GM12878 (cell line): Measurements from ENCODE around the gene MAP3K1.

ENCODE experiments used
- CEBPB ChIP-seq, 2 experiments: fragments of 150-350 bp in 1 of 2; IDR thresholded peaks; 2 replicates each; pipeline ENCODE4 v1.6.1; 2012 to 2014; ENCODE audit warnings: low read depth in 2 of 2, low read length in 2 of 2, borderline replicate concordance in 1 of 2, inconsistent platforms in 1 of 2
- CHD2 ChIP-seq: IDR thresholded peaks from 2 replicates; pipeline ENCODE4 v1.6.1; 2011; ENCODE audit warnings: low read depth, low read length, improper control_type of control experiment, borderline replicate concordance
- ETV6 ChIP-seq, 2 experiments: fragments of 450-650 bp in 1 of 2; IDR thresholded peaks in 1 of 2; conservative IDR thresholded peaks in 1 of 2; 2 replicates each; pipeline ENCODE4 v1.6.1; 2014; ENCODE audit warnings: antibody characterized with exemption in 1 of 2, borderline replicate concordance in 1 of 2, low read depth in 1 of 2, mild to moderate bottlenecking in 1 of 2, moderate library complexity in 1 of 2
- JUNB ChIP-seq: IDR thresholded peaks from 2 replicates; pipeline ENCODE4 v1.6.1; 2016; ENCODE audit warnings: antibody characterized with exemption, mild to moderate bottlenecking
- POLR2A ChIP-seq: IDR thresholded peaks from 2 replicates; pipeline ENCODE4 v1.6.1; 2011; ENCODE audit warnings: low read depth, mild to moderate bottlenecking, low read length
- POLR2AphosphoS5 ChIP-seq: IDR thresholded peaks from 2 replicates; pipeline ENCODE4 v1.6.1; 2011; ENCODE audit warnings: mild to moderate bottlenecking, low read length, inconsistent platforms
- RFX5 ChIP-seq: IDR thresholded peaks from 2 replicates; pipeline ENCODE4 v1.6.1; 2011; ENCODE audit warnings: low read depth, low read length, improper control_type of control experiment
- RUNX3 ChIP-seq: IDR thresholded peaks from 2 replicates; pipeline ENCODE4 v1.6.1; 2012; ENCODE audit warnings: low read length, inconsistent platforms
- SIN3A ChIP-seq: IDR thresholded peaks from 2 replicates; pipeline ENCODE4 v1.6.1; 2012; ENCODE audit warnings: low read depth, low read length, improper control_type of control experiment
- TAF1 ChIP-seq: IDR thresholded peaks from 2 replicates; pipeline ENCODE4 v1.6.1; 2011; ENCODE audit warnings: mild to moderate bottlenecking, low read depth, low read length, borderline replicate concordance
- TBL1XR1 ChIP-seq: IDR thresholded peaks from 2 replicates; pipeline ENCODE4 v1.6.1; 2012; ENCODE audit warnings: low read depth, low read length, improper control_type of control experiment
- TF ChIP-seq, protein P1 (sequence below): fragments of 450-650 bp; formaldehyde crosslinking; IDR thresholded peaks from 2 replicates; pipeline ENCODE4 v1.4.0; 2020; ENCODE audit warnings: mild to moderate bottlenecking, moderate library complexity
- TF ChIP-seq, protein P2 (sequence below): fragments of 450-650 bp; IDR thresholded peaks from 2 replicates; pipeline ENCODE4 v1.6.1; 2017; ENCODE audit warnings: mild to moderate bottlenecking, low read depth, inconsistent platforms; ENCODE audit not compliant: poor library complexity, severe bottlenecking
- TF ChIP-seq, protein P3 (sequence below), 3 experiments: IDR thresholded peaks in 2 of 3; conservative IDR thresholded peaks in 1 of 3; 2 replicates each; pipeline ENCODE4 v1.5.1; 2011; ENCODE audit warnings: low read depth in 3 of 3, low read length in 3 of 3, mild to moderate bottlenecking in 3 of 3, control low read depth in 2 of 3, moderate library complexity in 2 of 3, inconsistent platforms in 1 of 3, mixed read lengths in 1 of 3; ENCODE audit not compliant: control insufficient read depth in 2 of 3, insufficient read depth in 1 of 3; ENCODE audit errors: extremely low read depth in 1 of 3

DNA sequence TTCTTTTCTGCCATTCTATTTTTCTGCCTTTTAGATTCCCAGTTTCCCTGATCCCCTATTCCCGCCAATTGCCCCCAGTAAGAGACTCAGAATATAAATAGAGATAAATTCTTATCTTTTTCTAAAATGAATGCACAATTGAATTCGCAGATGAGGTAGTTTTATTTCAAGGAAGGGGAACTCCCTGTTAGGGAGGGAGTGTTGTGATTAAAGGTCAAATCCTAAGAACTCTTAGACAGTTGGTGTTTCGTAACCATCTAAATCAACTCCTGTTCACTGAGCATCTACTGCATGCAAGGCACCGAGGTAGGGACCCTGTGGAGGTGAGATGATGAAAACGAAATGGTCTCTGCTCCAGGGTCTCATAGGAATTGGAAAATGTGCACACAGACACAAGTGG is 7.7 kb upstream of the MAP3K1 start:
- no peak for TF ChIP-seq TAF1
- no peak for TF ChIP-seq SIN3A
- TF ChIP-seq, protein P1, sequence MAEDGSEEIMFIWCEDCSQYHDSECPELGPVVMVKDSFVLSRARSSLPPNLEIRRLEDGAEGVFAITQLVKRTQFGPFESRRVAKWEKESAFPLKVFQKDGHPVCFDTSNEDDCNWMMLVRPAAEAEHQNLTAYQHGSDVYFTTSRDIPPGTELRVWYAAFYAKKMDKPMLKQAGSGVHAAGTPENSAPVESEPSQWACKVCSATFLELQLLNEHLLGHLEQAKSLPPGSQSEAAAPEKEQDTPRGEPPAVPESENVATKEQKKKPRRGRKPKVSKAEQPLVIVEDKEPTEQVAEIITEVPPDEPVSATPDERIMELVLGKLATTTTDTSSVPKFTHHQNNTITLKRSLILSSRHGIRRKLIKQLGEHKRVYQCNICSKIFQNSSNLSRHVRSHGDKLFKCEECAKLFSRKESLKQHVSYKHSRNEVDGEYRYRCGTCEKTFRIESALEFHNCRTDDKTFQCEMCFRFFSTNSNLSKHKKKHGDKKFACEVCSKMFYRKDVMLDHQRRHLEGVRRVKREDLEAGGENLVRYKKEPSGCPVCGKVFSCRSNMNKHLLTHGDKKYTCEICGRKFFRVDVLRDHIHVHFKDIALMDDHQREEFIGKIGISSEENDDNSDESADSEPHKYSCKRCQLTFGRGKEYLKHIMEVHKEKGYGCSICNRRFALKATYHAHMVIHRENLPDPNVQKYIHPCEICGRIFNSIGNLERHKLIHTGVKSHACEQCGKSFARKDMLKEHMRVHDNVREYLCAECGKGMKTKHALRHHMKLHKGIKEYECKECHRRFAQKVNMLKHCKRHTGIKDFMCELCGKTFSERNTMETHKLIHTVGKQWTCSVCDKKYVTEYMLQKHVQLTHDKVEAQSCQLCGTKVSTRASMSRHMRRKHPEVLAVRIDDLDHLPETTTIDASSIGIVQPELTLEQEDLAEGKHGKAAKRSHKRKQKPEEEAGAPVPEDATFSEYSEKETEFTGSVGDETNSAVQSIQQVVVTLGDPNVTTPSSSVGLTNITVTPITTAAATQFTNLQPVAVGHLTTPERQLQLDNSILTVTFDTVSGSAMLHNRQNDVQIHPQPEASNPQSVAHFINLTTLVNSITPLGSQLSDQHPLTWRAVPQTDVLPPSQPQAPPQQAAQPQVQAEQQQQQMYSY (CRISPR knock-in tag): no peak
- TF ChIP-seq, protein P2, sequence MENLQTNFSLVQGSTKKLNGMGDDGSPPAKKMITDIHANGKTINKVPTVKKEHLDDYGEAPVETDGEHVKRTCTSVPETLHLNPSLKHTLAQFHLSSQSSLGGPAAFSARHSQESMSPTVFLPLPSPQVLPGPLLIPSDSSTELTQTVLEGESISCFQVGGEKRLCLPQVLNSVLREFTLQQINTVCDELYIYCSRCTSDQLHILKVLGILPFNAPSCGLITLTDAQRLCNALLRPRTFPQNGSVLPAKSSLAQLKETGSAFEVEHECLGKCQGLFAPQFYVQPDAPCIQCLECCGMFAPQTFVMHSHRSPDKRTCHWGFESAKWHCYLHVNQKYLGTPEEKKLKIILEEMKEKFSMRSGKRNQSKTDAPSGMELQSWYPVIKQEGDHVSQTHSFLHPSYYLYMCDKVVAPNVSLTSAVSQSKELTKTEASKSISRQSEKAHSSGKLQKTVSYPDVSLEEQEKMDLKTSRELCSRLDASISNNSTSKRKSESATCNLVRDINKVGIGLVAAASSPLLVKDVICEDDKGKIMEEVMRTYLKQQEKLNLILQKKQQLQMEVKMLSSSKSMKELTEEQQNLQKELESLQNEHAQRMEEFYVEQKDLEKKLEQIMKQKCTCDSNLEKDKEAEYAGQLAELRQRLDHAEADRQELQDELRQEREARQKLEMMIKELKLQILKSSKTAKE: no peak
- TF ChIP-seq POLR2A: no peak
- TF ChIP-seq, protein P3, sequence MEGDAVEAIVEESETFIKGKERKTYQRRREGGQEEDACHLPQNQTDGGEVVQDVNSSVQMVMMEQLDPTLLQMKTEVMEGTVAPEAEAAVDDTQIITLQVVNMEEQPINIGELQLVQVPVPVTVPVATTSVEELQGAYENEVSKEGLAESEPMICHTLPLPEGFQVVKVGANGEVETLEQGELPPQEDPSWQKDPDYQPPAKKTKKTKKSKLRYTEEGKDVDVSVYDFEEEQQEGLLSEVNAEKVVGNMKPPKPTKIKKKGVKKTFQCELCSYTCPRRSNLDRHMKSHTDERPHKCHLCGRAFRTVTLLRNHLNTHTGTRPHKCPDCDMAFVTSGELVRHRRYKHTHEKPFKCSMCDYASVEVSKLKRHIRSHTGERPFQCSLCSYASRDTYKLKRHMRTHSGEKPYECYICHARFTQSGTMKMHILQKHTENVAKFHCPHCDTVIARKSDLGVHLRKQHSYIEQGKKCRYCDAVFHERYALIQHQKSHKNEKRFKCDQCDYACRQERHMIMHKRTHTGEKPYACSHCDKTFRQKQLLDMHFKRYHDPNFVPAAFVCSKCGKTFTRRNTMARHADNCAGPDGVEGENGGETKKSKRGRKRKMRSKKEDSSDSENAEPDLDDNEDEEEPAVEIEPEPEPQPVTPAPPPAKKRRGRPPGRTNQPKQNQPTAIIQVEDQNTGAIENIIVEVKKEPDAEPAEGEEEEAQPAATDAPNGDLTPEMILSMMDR (IDR thresholded peaks at IDR 0.05 in 2 of 3, conservative IDR thresholded peaks at IDR 0.05 in 1 of 3; ENCODE audit: control insufficient read depth in 2 of 3, extremely low read depth in 1 of 3, insufficient read depth in 1 of 3, low read depth in 3 of 3, low read length in 3 of 3): no peak
- TF ChIP-seq RFX5: no peak
- TF ChIP-seq CHD2: no peak
- TF ChIP-seq TBL1XR1: no peak
- no peak for TF ChIP-seq ETV6 (conservative IDR thresholded peaks at IDR 0.05 in 1 of 2, IDR thresholded peaks at IDR 0.05 in 1 of 2; ENCODE audit: borderline replicate concordance in 1 of 2, low read depth in 1 of 2)
- no peak for TF ChIP-seq CEBPB (IDR thresholded peaks at IDR 0.05; ENCODE audit: borderline replicate concordance in 1 of 2, low read depth in 2 of 2, low read length in 2 of 2)
- TF ChIP-seq RUNX3: no peak
- TF ChIP-seq POLR2AphosphoS5: no peak
- no peak for TF ChIP-seq JUNB
